ENCODE data around the gene EMILIN2. TPM values are rescaled to one million over a fixed set of nuclear protein-coding genes. Genes with fewer than 3 reads are reported as not detected.

EMILIN2 gene
- total RNA-seq, 1 experiment from 2014 or later, result 20.0 TPM

DNA sequence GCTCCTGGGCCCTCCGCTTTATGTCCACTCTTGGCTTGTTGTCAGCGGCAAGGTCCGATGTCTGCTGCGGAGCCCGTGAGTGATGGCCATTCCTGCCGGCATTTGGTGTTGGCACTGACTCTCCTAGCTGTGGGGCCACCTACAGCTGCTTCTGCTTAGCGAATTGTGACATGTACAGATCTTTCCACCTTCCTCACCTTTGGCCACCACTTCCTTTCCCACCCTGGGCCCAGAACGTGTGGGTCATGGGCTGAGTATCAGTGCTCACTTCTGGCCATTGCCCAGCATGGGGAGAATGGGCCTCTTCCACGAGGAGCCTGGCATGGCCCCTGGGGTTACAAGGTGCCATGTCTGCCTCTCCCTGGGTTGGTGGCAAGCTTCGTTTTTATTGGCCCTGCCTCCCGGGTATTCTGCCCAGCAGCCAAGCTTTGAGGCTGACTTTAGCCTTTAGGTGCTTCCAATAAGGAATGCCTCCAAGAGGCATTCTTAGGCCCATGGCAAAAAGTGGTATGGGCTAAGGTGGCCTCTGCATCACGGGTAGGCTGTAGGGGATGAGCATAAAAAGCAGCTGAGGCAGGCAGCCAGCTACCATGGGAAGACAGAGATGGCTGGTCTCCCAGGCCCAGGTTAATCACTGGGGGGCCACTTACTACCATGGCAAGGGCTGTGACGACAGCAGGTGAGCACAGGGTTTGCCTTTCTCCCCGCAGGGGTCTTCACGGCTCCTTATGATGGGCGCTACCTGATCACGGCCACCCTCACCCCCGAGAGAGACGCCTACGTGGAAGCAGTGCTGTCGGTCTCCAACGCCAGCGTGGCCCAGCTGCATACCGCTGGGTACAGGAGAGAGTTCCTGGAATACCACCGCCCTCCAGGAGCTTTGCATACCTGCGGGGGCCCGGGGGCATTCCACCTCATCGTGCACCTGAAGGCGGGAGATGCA is 65.8 kb downstream of the EMILIN2 start:
- Mint-ChIP-seq H3K9me3 (no peaks in the 10 kb centered on the region), H3K36me3 (ENCODE audit: insufficient read depth in 1 of 3, low read depth in 3 of 3) (peaks cover 9 to 69% (median 52%) of the 10 kb centered on the region in 3 experiments; a peak in 6 of 7 replicates), H3K27me3 (ENCODE audit: low read depth) (peaks cover 3% of the 10 kb centered on the region; the same call in 1 of the 2 replicates), H3K4me1 (peaks cover 27 to 28% of the 10 kb centered on the region in 2 experiments), H3K27ac (peak overlapping the region in 1 of 3 experiments; percentile 66; a peak in 1 of 7 replicates), H3K4me3 (no peak overlapping the region)
- H3K9me3 ChIP-seq (ENCODE audit: control insufficient read depth, low read depth, low read length), result no peaks in the 10 kb centered on the region
- no peak overlapping the region for H2BK20ac ChIP-seq (ENCODE audit: low read depth, low read length, poor library complexity, severe bottlenecking)
- H3K23ac ChIP-seq (ENCODE audit: insufficient read length, low read depth, low read length), result no peak overlapping the region
- H2BK5ac ChIP-seq (ENCODE audit: insufficient read length, low read length), result no peak overlapping the region
- no peak overlapping the region for H2BK12ac ChIP-seq (ENCODE audit: insufficient read length, low read depth, low read length)
- H4K20me1 ChIP-seq (ENCODE audit: control insufficient read depth, insufficient read depth, insufficient read length), result no peaks in the 10 kb centered on the region
- no peak overlapping the region for H2BK120ac ChIP-seq (ENCODE audit: low read depth, low read length, poor library complexity, severe bottlenecking)
- no peak overlapping the region for H3T11ph ChIP-seq (ENCODE audit: low read length)
- no peaks in the 10 kb centered on the region for H3K79me2 ChIP-seq (ENCODE audit: insufficient read depth, low read length)
- DNase-seq, result peak; percentile 41
- H2AFZ ChIP-seq (ENCODE audit: low read length), result no peak overlapping the region
- H3K14ac ChIP-seq (ENCODE audit: insufficient read depth, low read length), result no peak overlapping the region
- peaks cover 8% of the 10 kb centered on the region; the same call in 1 of the 2 replicates for H3K4me1 ChIP-seq (ENCODE audit: insufficient read depth, low read length)
- H3K4ac ChIP-seq (ENCODE audit: low read depth, low read length), result no peak overlapping the region
- H2AK5ac ChIP-seq (ENCODE audit: insufficient read length, low read length), result no peak overlapping the region
- H4K5ac ChIP-seq (ENCODE audit: insufficient read length, low read depth, low read length), result no peak overlapping the region
- no peaks in the 10 kb centered on the region for H3K27me3 ChIP-seq (ENCODE audit: insufficient read depth, low read length)
- H3K79me1 ChIP-seq (ENCODE audit: insufficient read depth, low read depth, low read length, poor library complexity, severe bottlenecking), result no peaks in the 10 kb centered on the region
- H3K27ac ChIP-seq (ENCODE audit: insufficient read length, low read depth, low read length), result no peak overlapping the region
- H4K91ac ChIP-seq (ENCODE audit: insufficient read length, low read depth, low read length), result no peak overlapping the region
- H2BK15ac ChIP-seq (ENCODE audit: low read depth, low read length), result no peak overlapping the region
- no peak overlapping the region for H3K56ac ChIP-seq (ENCODE audit: insufficient read length, low read depth, low read length)
- no peak overlapping the region for H4K8ac ChIP-seq (replicated peaks; ENCODE audit: insufficient read length, low read depth, low read length)
- no CpG with 5 or more reads among the region's 29 CpGs for WGBS (ENCODE audit: extremely low coverage, insufficient read length, low lambda C conversion rate)
- TF ChIP-seq, protein P1, sequence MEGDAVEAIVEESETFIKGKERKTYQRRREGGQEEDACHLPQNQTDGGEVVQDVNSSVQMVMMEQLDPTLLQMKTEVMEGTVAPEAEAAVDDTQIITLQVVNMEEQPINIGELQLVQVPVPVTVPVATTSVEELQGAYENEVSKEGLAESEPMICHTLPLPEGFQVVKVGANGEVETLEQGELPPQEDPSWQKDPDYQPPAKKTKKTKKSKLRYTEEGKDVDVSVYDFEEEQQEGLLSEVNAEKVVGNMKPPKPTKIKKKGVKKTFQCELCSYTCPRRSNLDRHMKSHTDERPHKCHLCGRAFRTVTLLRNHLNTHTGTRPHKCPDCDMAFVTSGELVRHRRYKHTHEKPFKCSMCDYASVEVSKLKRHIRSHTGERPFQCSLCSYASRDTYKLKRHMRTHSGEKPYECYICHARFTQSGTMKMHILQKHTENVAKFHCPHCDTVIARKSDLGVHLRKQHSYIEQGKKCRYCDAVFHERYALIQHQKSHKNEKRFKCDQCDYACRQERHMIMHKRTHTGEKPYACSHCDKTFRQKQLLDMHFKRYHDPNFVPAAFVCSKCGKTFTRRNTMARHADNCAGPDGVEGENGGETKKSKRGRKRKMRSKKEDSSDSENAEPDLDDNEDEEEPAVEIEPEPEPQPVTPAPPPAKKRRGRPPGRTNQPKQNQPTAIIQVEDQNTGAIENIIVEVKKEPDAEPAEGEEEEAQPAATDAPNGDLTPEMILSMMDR (conservative IDR thresholded peaks at IDR 0.05), result no peak
- H3K9ac ChIP-seq (ENCODE audit: extremely low read depth, insufficient read length, low read length), result no peak overlapping the region
- H3K18ac ChIP-seq (ENCODE audit: insufficient read length, low read depth, low read length), result no peak overlapping the region
- no peak overlapping the region for H3K4me2 ChIP-seq (ENCODE audit: insufficient read depth, insufficient read length, low read length)
- no peaks in the 10 kb centered on the region for H3K23me2 ChIP-seq (ENCODE audit: insufficient read length, low read depth, low read length, poor library complexity, severe bottlenecking)
